GM18858 (cell line): ENCODE measurements around the gene MTFR1L.

Source experiments
- ATAC-seq: cut with Tn5 transposase; IDR thresholded peaks from one replicate; pipeline ENCODE4 v1.9.1; 2021; ENCODE audit not compliant: unreplicated experiment

Gene MTFR1L

GRCh38 chr1:25807480-25808390 lies 12.0 kb upstream of the MTFR1L start:
- no peak for ATAC-seq

- no peak for ATAC-seq
Measured at GRCh38 chr1:25808481-25809244, 11.1 kb upstream of the MTFR1L start.

- no peak for ATAC-seq
Measured at GRCh38 chr1:25809283-25809926, 10.3 kb upstream of the MTFR1L start.

- ATAC-seq = no peak
Measured at GRCh38 chr1:25809929-25810328, 9.8 kb upstream of the MTFR1L start.

GRCh38 chr1:25810341-25811299 lies 9.1 kb upstream of the MTFR1L start:
- ATAC-seq = no peak

GRCh38 chr1:25811384-25812082 lies 8.2 kb upstream of the MTFR1L start:
- no peak for ATAC-seq

- ATAC-seq = no peak
Measured at GRCh38 chr1:25813071-25813733, 6.6 kb upstream of the MTFR1L start.

GRCh38 chr1:25813734-25814471 lies 5.9 kb upstream of the MTFR1L start:
- ATAC-seq = no peak

- ATAC-seq = no peak
Measured at GRCh38 chr1:25814549-25815087, 5.1 kb upstream of the MTFR1L start.

GRCh38 chr1:25815208-25816111 lies 4.3 kb upstream of the MTFR1L start:
- no peak for ATAC-seq

- ATAC-seq = no peak
Measured at GRCh38 chr1:25816112-25816718, 3.5 kb upstream of the MTFR1L start.

- no peak for ATAC-seq
Measured at GRCh38 chr1:25817840-25818501, 1.8 kb upstream of the MTFR1L start.

- ATAC-seq = no peak
Measured at GRCh38 chr1:25818569-25818968, 1.2 kb upstream of the MTFR1L start.

GRCh38 chr1:25820247-25821111 lies 725 bp downstream of the MTFR1L start:
- no peak for ATAC-seq

- ATAC-seq = no peak
Measured at GRCh38 chr1:25821112-25821476, 1.3 kb downstream of the MTFR1L start.
